Activated T-helper 17 cell treated with anti-CD3 and anti-CD28 coated beads, Interleukin-2, amount 50 U/mL, for 72 hours (primary cell): Measurements from ENCODE around the gene YIPF1. TPM values are rescaled to one million over a fixed set of nuclear protein-coding genes. Genes with fewer than 3 reads are reported as not detected.
A peak's percentile ranks its signal among the peaks of the same experiment; 100 is the strongest.

Experiments
- ATAC-seq: fragments of 150-1000 bp; cut with Tn5 transposase; replicated peaks from 2 replicates; pipeline ENCODE4 v1.10.0; 2021; ENCODE audit warnings: mild to moderate bottlenecking, moderate library complexity
- H3K27ac Mint-ChIP-seq: one replicate; pipeline ENCODE4 v1.8.0; 2022; ENCODE audit warnings: mixed read lengths
- H3K27me3 Mint-ChIP-seq: one replicate; pipeline ENCODE4 v1.8.0; 2022; ENCODE audit warnings: mixed read lengths
- H3K36me3 Mint-ChIP-seq: one replicate; pipeline ENCODE4 v1.8.0; 2022; ENCODE audit warnings: low read depth, mild to moderate bottlenecking, mixed read lengths
- H3K4me1 Mint-ChIP-seq: one replicate; pipeline ENCODE4 v1.8.0; 2022; ENCODE audit warnings: mixed read lengths
- H3K4me3 Mint-ChIP-seq: one replicate; pipeline ENCODE4 v1.8.0; 2022; ENCODE audit warnings: mild to moderate bottlenecking, mixed read lengths
- H3K9me3 Mint-ChIP-seq: one replicate; pipeline ENCODE4 v1.8.0; 2022; ENCODE audit warnings: mixed read lengths
- total RNA-seq, 2 donors: library from RNA; stranded (reverse); gene quantifications; one replicate each; pipeline ENCODE4 v1.2.3, GENCODE V29; 2022

Gene YIPF1
- 10 to 100 TPM; 13.7 to 14.8 TPM for total RNA-seq

DNA sequence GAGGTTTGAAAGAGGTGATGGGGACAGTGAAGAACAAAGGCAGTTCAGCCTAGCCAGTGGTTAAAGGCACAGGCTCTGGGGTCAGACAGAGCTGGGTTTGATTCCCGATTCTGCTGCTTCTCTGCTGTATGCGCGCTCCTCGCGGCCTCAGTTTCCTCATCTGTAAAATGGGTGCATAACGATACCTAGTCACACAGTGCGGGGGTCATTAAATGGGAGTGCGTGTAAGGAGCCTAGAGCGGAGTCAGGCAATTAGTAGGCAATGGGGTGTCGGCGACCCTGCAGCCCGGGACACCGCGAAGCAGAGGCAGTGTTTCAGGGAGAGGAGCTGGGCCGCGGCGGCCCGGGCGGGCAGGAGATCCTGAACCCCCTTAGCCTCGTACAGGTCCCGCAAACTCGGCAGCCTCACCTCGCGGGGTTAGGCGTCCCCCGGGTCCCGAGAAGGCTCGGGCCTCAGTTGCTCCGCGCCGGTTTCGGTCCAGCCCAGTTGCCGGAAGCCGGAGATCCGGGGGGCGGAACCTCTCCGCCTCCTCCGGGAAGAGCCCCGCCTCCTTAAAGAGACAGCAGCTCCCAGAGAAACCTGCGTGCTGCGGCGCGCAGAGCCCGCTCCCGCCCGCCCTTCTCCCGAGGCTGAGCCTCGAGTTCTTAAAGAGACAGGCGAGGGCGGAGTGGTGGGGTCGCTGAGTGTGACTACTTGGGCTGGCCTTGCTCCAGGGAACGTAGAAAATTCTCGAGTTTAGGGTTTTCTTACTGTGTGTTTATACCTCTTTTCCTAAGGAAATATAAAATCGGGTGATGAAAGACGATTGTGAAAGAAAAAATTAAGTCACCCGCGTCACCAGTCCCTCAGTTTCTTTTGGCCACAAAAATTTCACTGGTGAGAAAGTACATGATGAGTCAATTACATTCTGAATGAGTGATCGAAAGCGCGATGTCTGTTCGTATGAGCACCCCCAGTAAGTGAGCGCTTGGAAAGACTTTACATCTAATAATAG, at the start of gene YIPF1:
YIPF1 (minus strand) TSS at position 494 of the 995 bp plus-strand sequence. CDS start 860 bp downstream, outside the sequence.
- peaks cover 16% of the 10 kb centered on the region for H3K4me1 Mint-ChIP-seq
- H3K27me3 Mint-ChIP-seq, result no peaks in the 10 kb centered on the region
- ATAC-seq, result peak; percentile 93
- no peaks in the 10 kb centered on the region for H3K9me3 Mint-ChIP-seq
- H3K27ac Mint-ChIP-seq, result peak within 1 kb of the TSS; percentile 96
- H3K36me3 Mint-ChIP-seq, result peaks cover 31% of the 10 kb centered on the region
- H3K4me3 Mint-ChIP-seq, result peak within 1 kb of the TSS; percentile 95

DNA sequence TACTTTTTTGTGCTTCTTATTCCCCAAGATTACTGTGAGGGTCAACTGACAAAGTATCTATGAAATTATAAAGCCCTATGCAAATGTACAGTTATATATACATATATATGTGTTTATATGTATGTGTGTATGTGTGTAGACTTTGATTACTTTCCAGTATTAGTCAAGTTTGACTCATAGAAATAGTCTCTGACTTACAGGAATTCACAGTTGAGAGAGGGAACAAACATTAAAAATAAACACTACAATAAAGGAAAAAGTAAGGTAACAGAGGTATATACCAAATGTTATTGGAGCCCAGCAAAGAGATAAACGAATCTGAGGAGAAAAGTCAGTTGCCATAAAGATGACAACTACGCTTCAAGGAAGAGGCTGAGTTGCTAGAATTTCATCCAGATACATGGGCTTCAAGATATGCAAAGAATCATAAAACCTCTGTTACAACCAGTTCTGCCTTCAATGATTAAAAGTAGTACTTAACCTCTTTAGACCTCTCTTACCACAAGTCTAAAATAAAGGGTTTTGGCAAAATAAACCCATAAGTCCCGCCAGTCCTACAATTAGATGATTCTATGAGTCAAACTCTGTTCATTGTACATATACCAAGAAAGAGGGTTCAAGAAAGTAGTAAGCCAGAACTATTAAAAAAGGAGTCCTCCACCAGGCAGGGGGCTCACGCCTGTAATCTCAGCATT, 48.7 kb upstream of the YIPF1 start:
- H3K4me1 Mint-ChIP-seq, result peaks cover 15% of the 10 kb centered on the region
- no peaks in the 10 kb centered on the region for H3K27me3 Mint-ChIP-seq
- H3K27ac Mint-ChIP-seq, result peak overlapping the region; percentile 17
- H3K36me3 Mint-ChIP-seq, result peaks cover 49% of the 10 kb centered on the region
- peak overlapping the region; percentile 3 for H3K4me3 Mint-ChIP-seq
- H3K9me3 Mint-ChIP-seq, result peaks cover 7% of the 10 kb centered on the region
- no peak for ATAC-seq

DNA sequence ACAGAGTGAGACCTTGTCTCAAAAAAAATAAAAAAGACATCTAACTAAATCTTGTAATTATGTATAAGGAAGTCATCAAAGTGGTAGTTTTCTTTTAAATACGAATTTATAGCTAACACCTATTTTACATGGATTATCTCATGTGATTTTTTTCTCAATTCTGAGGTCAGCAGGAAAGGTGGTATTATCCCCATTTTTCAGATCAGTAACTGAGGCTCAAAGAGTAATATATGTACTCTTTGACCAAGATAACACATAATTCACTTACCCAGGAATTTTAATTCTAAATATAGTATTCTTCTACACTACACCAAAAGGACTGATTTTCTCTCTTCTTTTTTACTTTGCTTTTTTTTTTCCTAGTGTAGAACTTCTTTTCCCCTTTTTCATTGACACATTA, 46.8 kb upstream of the YIPF1 start:
- no peak overlapping the region for H3K4me3 Mint-ChIP-seq
- peaks cover 5% of the 10 kb centered on the region for H3K4me1 Mint-ChIP-seq
- H3K9me3 Mint-ChIP-seq, result no peaks in the 10 kb centered on the region
- no peak for ATAC-seq
- no peak overlapping the region for H3K27ac Mint-ChIP-seq
- H3K27me3 Mint-ChIP-seq, result no peaks in the 10 kb centered on the region
- H3K36me3 Mint-ChIP-seq, result peaks cover 46% of the 10 kb centered on the region

DNA sequence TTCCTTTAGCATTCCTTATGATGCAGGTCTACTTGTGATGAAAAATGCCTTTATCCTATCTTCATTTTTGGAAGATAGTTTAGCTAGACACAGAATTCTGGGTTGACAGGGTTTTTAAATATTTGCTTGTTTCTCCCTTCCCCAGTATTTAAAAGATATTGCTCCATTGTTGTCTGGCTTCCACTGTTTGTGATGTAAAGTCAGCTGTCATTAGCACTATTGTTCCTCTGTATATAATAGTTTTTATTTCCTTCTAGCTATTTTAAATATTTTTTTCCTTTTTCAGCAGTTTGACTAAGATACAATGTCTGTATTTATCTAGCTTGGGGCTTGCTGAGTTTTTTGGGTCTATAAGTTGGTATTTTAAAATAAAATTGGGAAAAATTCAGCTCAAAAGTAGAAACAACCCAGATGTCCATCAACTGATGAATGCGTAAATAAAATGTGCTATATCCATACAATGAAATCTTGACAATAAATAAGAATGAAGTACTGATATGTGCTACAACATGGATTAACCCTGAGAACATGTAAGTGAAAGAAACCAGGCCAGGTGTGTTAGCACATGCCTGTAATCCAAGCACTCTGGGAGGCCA, 44.7 kb upstream of the YIPF1 start:
- peaks cover 52% of the 10 kb centered on the region for H3K36me3 Mint-ChIP-seq
- H3K27ac Mint-ChIP-seq, result no peak overlapping the region
- no peaks in the 10 kb centered on the region for H3K9me3 Mint-ChIP-seq
- no peak for ATAC-seq
- H3K27me3 Mint-ChIP-seq, result no peaks in the 10 kb centered on the region
- H3K4me1 Mint-ChIP-seq, result peaks cover 11% of the 10 kb centered on the region
- H3K4me3 Mint-ChIP-seq, result no peak overlapping the region

DNA sequence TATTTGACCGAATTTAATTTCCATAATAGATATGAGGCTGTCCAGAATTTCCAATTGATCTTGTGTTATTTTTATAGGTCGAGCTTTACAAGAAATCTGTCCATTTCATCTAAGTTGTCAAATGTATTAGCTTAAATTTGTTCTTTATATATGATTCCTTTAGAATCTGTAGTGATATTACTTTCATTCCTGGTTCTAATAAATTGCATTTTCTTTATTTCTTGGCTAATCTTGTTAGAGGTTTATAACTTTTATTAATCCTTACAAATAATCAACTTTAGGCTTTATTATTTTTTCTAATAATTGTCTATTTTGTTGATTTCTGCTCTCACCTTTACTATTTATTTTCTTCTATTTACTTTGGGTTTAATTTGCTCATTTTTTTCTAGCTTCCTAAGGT, 41.9 kb upstream of the YIPF1 start:
- Mint-ChIP-seq H3K27ac (no peak overlapping the region), H3K4me1 (peaks cover 6% of the 10 kb centered on the region), H3K9me3 (no peaks in the 10 kb centered on the region), H3K36me3 (peaks cover 54% of the 10 kb centered on the region), H3K27me3 (no peaks in the 10 kb centered on the region), H3K4me3 (no peak overlapping the region)
- ATAC-seq, result no peak

DNA sequence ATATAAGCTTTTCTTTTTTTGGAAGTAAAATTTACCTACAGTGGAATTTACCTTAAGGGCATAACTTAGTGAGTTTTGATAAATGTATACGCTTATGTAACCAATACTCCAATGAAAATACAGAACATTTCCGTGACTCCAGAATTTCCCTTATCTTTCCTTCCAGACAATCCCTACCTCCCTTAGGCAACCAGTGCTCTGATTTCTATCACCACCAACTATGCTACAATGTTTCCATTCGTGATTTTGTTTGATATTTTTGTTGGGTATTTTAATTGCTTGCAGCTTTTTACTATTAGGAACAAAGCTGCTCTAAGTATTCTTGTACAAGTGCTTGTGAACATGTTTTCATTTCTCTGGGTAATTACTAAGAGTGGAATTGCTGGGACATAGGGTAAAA, 41.3 kb upstream of the YIPF1 start:
- Mint-ChIP-seq H3K27me3 (no peaks in the 10 kb centered on the region), H3K27ac (no peak overlapping the region), H3K4me3 (no peak overlapping the region), H3K9me3 (no peaks in the 10 kb centered on the region), H3K4me1 (peaks cover 6% of the 10 kb centered on the region), H3K36me3 (peaks cover 54% of the 10 kb centered on the region)
- ATAC-seq, result no peak

DNA sequence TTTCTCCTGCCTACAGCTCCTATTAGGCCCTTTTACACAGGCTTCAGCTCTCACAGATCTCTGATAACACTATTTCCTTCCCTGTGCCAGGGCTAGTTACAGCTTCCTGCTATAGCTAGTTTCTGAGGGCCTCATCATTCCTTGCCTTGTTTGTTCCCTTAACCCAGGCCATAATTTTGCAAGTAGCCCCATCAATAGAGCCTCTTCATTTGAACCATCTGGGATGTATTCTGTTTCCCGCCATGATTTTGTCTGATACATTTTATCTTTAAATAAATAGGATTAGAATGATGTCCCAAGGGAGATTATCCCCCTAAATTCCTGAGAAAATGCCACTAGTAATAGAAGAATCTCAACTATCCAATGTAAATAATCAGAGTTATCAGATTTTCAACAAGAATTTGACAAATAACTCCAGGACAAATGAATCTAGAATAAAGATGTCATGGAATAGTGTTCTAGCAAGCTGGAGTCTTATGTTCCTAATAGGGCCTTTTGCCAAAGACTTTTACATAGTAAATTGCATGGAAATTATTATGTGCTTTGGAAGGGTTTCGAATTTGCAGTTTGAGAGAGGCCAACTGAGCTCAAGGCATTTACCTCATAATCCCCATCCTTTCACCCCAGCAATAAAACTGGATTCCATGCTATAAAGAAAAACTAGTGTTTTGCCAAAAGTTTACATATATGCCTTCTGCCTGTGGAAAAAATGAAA, 39.8 kb upstream of the YIPF1 start:
- Mint-ChIP-seq H3K4me1 (peaks cover 6% of the 10 kb centered on the region), H3K9me3 (no peaks in the 10 kb centered on the region), H3K4me3 (no peak overlapping the region), H3K36me3 (peaks cover 63% of the 10 kb centered on the region), H3K27ac (no peak overlapping the region), H3K27me3 (no peaks in the 10 kb centered on the region)
- no peak for ATAC-seq

DNA sequence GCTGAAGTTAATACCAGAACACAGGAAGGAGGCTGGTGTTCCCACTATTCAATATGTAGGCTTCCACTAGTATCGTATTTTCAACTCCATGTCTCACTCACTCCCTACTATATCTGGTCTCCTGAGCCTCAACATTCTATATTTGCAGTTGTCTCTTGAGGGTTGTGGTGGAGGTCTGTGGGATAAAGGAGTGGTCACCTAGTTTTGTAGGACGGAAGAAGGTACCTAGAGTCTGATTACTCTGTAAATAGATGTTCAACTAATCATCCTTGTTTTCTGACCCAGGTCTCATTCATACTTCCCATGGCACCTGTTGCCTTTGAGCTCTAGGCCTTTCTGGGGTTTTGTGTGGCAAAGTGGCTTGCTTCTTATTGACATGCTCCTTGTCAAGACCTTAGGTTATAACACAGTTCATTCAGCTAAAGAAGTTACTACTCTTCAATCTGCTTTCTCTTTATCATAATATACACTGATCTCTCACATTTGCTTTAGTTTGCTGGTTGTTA, 37.8 kb upstream of the YIPF1 start:
- H3K27ac Mint-ChIP-seq, result no peak overlapping the region
- no peaks in the 10 kb centered on the region for H3K27me3 Mint-ChIP-seq
- no peak overlapping the region for H3K4me3 Mint-ChIP-seq
- H3K4me1 Mint-ChIP-seq, result peaks cover 6% of the 10 kb centered on the region
- peaks cover 83% of the 10 kb centered on the region for H3K36me3 Mint-ChIP-seq
- H3K9me3 Mint-ChIP-seq, result no peaks in the 10 kb centered on the region
- no peak for ATAC-seq

DNA sequence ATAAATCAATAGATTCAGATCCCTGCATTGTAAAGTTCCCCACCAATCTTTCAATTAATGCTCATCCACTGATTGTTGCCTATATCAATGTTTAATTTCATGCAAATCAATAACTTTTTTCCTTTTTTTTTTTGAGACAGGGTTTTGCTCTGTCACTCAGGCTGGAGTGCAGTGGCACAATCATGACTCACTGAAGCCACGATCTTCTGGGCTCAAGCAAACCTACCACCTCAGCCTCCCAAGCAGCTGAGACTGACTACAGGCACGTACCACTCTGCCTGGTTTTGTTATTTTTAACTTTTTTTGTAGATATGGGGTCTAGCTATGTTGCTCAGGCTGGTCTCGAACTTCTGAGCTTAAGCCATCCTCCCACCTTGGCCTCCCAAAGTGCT, 30.1 kb upstream of the YIPF1 start:
- Mint-ChIP-seq H3K27me3 (no peaks in the 10 kb centered on the region), H3K27ac (peak overlapping the region; percentile 92), H3K36me3 (peaks cover 77% of the 10 kb centered on the region), H3K4me1 (peaks cover 21% of the 10 kb centered on the region), H3K9me3 (no peaks in the 10 kb centered on the region), H3K4me3 (peak overlapping the region; percentile 50)
- peak; percentile 94 for ATAC-seq

DNA sequence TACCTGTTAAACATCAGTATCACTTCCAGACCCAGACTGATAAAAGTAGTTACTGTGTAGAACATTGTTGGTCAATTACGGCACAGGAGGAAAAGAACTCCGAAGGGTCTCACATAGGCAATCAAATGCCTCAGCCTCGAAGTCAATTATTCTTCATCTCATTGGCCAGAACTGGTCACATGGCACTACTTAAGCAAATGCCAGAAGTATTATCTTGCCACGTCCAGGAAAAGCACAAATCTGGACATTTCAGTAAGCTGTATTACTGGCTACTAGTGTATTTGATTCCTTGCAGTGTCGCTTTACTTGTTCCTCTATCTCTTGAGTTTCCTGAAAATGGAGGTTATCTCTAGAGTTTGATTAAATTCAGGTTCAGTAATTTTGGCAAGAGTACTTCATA, 28.7 kb upstream of the YIPF1 start:
- no peaks in the 10 kb centered on the region for H3K9me3 Mint-ChIP-seq
- peaks cover 63% of the 10 kb centered on the region for H3K36me3 Mint-ChIP-seq
- H3K27ac Mint-ChIP-seq, result no peak overlapping the region

DNA sequence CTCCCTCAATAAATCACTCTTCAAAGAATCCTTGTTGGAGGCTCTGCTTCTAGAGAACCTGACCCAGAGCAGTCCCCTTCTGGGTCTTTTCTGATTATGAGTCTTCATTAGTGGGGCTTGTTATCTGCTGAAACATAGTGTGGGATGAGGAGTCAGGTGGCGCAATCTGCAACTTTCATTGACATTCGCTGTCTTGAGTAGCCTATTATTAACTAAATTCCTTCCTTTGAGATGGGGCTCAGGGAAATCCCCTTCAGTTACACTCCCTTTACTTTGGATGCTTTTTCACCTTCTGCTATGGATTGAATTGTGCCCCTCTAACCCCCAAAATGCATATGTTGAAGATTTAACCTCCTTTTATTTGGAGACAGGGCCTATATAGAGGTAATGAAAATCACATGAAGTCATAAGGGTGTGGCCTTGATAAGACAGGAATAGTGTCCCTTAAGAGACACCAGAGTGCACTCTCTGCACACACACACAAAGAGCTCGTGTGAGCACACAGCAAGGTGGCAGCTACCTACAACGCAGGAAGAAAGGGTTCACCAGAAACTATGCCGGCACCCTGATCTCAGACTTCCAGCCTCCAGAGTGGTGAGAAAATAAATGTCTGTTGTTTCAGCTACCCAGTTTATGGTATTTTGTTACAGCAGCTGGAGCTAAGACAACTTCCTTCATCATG, 23.9 kb upstream of the YIPF1 start:
- Mint-ChIP-seq H3K27me3 (no peaks in the 10 kb centered on the region), H3K27ac (peak overlapping the region; percentile 16), H3K9me3 (no peaks in the 10 kb centered on the region), H3K4me1 (peaks cover 4% of the 10 kb centered on the region), H3K4me3 (no peak overlapping the region), H3K36me3 (peaks cover 34% of the 10 kb centered on the region)
- ATAC-seq, result no peak

More for the DNA sequence above, 28.7 kb upstream of the YIPF1 start:
- ATAC-seq, result no peak
- Mint-ChIP-seq H3K27me3 (no peaks in the 10 kb centered on the region), H3K4me3 (no peak overlapping the region), H3K4me1 (peaks cover 21% of the 10 kb centered on the region)

DNA sequence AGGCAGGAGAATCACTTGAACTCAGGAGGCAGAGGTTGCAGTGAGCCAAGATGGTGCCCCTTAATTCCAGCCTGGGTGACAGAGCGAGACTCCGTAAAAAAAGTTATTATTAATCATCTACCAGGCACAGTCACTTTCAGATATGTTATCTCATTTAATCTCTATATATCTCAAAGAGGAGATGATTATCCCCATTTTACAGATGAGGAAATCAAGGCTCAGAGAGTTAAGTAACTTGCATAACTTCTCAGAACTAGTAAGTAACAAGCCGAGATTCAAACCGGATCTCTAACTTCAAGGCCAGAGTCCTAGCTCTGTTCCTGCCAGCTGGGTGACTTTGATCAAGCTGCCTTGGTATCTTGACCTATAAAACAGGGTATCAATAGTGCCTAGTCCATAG, 21.8 kb upstream of the YIPF1 start:
- Mint-ChIP-seq H3K9me3 (no peaks in the 10 kb centered on the region), H3K27ac (no peak overlapping the region), H3K27me3 (no peaks in the 10 kb centered on the region), H3K4me1 (no peaks in the 10 kb centered on the region), H3K36me3 (peaks cover 23% of the 10 kb centered on the region), H3K4me3 (no peak overlapping the region)
- ATAC-seq, result no peak

DNA sequence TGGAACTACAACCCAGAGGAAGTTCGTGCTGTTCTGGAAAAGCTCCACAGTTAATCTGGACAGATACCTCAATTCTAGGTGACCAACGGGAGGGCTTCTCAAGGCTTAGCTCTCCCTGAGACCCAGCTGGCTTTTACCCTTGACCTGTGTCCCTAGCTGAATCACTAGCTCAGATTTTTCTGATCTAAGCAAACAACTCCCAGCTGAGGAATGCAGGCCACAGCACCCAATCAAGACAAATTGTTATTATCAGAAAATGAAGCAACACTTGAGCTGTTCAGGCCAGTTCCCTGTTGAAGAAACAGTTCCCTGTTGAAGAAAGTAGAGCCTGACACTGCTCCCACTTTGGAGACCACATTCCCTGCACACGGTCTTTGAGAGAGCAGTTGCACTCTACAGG, 20.3 kb upstream of the YIPF1 start:
- no peaks in the 10 kb centered on the region for H3K9me3 Mint-ChIP-seq
- peaks cover 8% of the 10 kb centered on the region for H3K36me3 Mint-ChIP-seq
- ATAC-seq, result no peak
- H3K4me1 Mint-ChIP-seq, result no peaks in the 10 kb centered on the region
- H3K27ac Mint-ChIP-seq, result no peak overlapping the region
- H3K4me3 Mint-ChIP-seq, result no peak overlapping the region
- H3K27me3 Mint-ChIP-seq, result no peaks in the 10 kb centered on the region
